Rectal smooth muscle tissue (tissue), 1 donor: ENCODE data around the gene NMU.

Source experiments
- H3K27ac ChIP-seq: one replicate; pipeline ENCODE4 v1.7.0; 2013; ENCODE audit warnings: low read depth, low read length, inconsistent platforms
- H3K27me3 ChIP-seq: one replicate; pipeline ENCODE4 v1.7.0; 2013; ENCODE audit warnings: low read length; ENCODE audit not compliant: control insufficient read depth, insufficient read depth
- H3K36me3 ChIP-seq: one replicate; pipeline ENCODE4 v1.7.0; 2013; ENCODE audit warnings: low read length; ENCODE audit not compliant: control insufficient read depth, insufficient read depth
- H3K4me1 ChIP-seq: one replicate; pipeline ENCODE4 v1.7.0; 2013; ENCODE audit warnings: low read length; ENCODE audit not compliant: control insufficient read depth, insufficient read depth
- H3K4me3 ChIP-seq: one replicate; pipeline ENCODE4 v1.7.0; 2013; ENCODE audit warnings: low read length
- H3K9ac ChIP-seq: one replicate; pipeline ENCODE4 v1.7.0; 2013; ENCODE audit warnings: low read length

Gene NMU

DNA sequence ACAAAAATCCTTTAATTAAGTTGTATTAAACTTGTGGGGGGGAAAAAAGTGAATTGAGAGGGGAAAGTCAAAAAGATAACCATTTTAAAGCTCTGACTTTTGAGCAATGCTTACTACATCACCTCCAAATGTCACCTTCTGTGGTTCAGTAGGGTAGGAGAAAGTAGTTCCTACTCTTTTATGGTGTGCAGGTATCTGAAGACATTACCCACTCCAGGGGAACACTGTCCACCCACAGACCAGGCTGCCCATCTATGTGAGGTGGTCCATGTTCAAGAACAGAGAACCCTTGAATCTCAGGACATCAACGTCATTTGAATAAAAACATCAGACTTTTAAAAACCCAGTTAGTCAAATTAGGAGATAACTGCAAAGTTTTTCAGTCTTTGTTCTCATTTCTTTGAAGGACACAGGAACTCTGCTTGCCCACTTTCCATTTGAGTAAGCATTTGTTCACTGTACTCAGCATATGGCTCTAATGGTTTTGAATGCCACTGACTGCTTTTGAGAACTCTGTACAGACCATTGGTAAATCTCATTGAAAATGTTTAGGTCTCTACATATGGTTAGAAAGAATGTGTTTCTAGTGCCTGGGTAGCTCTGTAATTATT is 18.4 kb downstream of the NMU start:
- no peak overlapping the region for H3K9ac ChIP-seq
- no peaks in the 10 kb centered on the region for H3K36me3 ChIP-seq
- no peaks in the 10 kb centered on the region for H3K27me3 ChIP-seq
- H3K4me3 ChIP-seq: no peak overlapping the region
- no peaks in the 10 kb centered on the region for H3K4me1 ChIP-seq
- H3K27ac ChIP-seq: no peak overlapping the region

DNA sequence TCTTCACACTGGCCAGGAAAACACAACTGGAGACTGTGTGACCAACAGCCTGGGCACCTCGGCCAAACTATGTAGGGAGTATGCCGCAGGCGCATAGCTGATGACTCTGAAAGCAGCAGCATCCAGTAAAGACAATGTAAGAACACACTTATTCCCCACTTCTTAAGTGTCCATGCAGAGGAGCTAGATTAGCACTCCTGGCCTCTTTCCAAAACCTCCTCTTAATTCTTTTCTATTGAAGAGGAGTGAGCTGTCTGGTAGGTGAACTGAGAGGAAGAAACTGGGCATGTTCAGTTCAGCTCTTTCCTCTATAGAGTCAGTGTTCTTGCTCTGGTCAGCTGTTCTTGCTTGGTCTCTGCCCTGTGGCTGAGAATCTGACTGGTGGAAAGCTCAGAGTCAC is 21.1 kb downstream of the NMU start:
- Histone ChIP-seq H3K36me3 (no peaks in the 10 kb centered on the region), H3K27me3 (no peaks in the 10 kb centered on the region), H3K27ac (no peak overlapping the region), H3K4me1 (no peaks in the 10 kb centered on the region), H3K9ac (no peak overlapping the region), H3K4me3 (no peak overlapping the region)

DNA sequence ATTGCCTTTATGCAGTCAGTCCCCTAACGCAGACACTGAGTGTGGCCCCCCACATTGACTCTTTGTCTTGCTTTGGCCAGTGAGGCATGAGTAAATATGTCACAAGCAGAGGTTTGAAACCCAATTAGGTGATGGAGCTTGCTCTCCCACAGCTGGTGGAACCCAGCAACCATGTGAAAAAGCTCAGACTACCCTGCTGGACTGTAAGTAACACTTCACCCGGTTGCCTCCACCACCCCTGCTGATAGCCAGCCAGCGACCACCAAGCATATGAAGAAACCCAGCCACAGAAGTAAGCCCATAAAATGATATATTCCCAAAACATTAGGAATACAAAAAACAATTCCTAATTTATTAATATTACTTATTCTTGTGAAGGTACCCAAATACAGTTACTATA is 22.5 kb downstream of the NMU start:
- Histone ChIP-seq H3K36me3 (no peaks in the 10 kb centered on the region), H3K4me3 (no peak overlapping the region), H3K27me3 (no peaks in the 10 kb centered on the region), H3K27ac (no peak overlapping the region), H3K4me1 (no peaks in the 10 kb centered on the region), H3K9ac (no peak overlapping the region)

DNA sequence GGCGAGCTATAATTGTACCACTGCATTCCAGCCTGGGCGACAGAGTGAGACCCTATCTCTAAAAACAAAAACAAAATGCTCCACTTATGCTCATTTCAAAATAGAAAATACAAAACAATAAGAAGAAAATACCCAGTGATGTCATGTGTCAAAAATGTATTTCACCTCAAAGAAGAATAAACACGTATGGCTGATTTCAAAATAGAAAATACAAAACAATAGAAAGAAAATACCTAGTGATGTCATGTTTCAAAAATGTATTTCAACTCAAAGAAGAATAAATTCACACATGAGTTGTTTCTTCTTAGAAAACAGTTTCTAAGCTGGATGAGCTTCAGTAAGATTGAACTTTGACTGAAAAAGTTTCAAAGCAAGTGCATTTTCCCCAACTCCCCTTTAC is 23.8 kb downstream of the NMU start:
- H3K9ac ChIP-seq: no peak overlapping the region
- no peaks in the 10 kb centered on the region for H3K27me3 ChIP-seq
- no peaks in the 10 kb centered on the region for H3K36me3 ChIP-seq
- H3K4me1 ChIP-seq: no peaks in the 10 kb centered on the region
- H3K27ac ChIP-seq: no peak overlapping the region
- H3K4me3 ChIP-seq: no peak overlapping the region

DNA sequence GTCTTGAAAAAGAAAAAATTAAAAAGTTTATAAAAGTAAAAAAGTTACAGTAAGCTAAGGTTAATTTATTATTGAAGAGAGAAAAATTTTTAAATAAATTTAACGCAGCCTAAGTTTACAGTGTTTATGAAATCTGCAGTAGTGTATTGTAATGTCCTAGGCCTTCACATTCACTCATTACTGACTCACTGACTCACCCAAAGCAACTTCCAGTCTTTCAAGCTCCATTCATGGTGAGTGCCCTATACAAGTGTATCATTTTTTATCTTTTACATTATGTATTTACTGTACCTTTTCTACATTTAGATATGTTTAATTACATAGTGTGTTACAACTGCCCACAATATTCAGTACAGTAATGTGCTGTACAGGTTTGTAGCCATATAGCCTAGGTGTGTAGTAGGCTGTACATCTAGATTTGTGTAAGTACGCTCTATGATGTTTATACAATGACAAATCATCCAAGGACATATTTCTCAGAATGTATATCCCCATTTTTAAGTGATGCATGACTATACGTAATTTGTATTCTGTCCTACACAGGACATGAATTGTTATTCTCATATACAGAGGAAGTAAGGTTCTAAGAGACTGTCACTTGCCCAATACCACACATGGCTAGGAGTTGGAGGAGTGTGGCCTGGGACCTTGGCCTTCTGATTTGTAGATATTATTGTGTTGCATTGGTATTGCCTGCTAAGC is 24.6 kb downstream of the NMU start:
- Histone ChIP-seq H3K27ac (no peak overlapping the region), H3K4me1 (no peaks in the 10 kb centered on the region), H3K9ac (no peak overlapping the region), H3K27me3 (no peaks in the 10 kb centered on the region), H3K36me3 (no peaks in the 10 kb centered on the region), H3K4me3 (no peak overlapping the region)

DNA sequence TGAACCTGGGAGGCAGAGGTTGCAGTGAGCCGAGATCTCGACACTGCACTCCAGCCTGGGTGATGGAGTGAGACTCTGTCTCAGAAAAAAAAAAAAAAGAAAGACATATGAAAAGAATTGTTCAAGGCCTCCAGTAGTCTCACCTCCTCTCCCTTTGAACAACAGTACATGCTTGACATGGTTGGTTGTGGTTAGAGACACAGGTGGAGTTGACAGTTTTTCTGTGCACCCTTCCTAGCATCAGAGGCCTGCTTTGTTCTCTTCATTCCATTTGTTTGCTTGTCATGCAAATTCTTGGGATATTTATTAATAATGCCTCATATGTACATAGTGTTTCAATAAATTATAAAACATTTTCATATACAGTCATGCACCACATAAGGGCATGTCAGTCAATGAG is 25.7 kb downstream of the NMU start:
- Histone ChIP-seq H3K27me3 (no peaks in the 10 kb centered on the region), H3K4me3 (no peak overlapping the region), H3K36me3 (no peaks in the 10 kb centered on the region), H3K9ac (no peak overlapping the region), H3K4me1 (no peaks in the 10 kb centered on the region), H3K27ac (no peak overlapping the region)

DNA sequence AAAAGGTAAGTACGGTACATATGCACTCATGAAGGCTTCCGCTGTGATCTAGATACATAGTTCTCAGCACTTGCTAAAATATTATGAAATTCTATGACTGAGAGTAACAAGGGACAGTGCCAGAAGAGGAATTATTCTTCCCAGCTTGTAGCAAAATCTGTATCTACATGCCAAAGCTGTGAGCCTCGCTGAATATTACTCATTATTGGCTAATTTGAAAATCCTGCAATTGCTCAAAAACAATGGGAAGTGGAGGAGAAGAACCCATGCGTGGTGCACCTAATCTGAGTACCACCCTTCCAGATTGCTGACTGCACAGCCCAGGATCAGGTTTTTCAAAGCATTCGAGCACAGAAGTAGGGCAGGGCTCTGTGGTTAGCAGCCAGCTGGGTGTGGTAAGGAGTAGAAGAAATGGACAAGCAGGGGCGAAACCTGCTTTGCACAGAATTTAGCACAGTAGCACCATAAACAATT is 26.7 kb downstream of the NMU start:
- Histone ChIP-seq H3K27ac (no peak overlapping the region), H3K4me3 (no peak overlapping the region), H3K9ac (no peak overlapping the region), H3K4me1 (no peaks in the 10 kb centered on the region), H3K36me3 (no peaks in the 10 kb centered on the region), H3K27me3 (no peaks in the 10 kb centered on the region)

DNA sequence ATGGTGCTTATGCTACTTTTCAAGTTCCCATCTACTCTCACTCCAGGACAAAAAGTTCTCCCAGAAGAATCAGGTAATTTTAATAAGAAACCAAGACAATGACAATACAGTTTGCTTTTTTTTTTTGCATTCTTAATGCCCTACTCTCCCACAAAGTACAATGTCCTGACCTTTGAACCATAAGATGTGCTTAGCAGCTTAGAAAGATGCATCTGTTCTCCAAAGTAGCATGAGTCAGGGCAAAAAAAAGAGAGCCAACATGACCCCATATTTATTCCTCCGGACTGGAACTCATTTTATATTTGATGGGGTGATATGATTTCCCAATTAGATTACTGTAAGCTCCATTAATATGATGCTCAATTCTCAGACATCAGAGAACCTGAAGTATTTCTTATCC is 27.5 kb downstream of the NMU start:
- Histone ChIP-seq H3K4me1 (no peaks in the 10 kb centered on the region), H3K27me3 (no peaks in the 10 kb centered on the region), H3K4me3 (no peak overlapping the region), H3K9ac (no peak overlapping the region), H3K36me3 (no peaks in the 10 kb centered on the region), H3K27ac (no peak overlapping the region)

DNA sequence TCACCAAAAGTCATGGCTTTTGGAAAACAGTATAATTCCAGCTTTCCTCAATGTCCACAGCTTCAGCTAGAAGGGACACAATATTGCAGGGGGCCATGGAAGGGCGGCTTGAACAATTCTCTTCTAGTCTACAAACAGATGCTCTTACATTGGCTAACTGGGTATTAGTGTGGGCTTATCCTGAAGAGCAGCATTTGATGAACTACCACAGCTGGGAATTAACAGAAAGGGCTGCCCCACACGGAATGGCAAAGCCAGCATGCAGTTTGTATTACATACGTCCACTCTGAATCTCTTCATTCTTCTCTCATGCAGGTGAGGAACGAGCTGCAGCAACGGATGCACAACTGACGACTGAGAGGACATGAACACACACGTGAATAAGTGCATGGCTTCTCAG is 31.1 kb downstream of the NMU start:
- no peaks in the 10 kb centered on the region for H3K4me1 ChIP-seq
- no peaks in the 10 kb centered on the region for H3K27me3 ChIP-seq
- no peak overlapping the region for H3K27ac ChIP-seq
- no peak overlapping the region for H3K4me3 ChIP-seq
- no peak overlapping the region for H3K9ac ChIP-seq
- no peaks in the 10 kb centered on the region for H3K36me3 ChIP-seq

DNA sequence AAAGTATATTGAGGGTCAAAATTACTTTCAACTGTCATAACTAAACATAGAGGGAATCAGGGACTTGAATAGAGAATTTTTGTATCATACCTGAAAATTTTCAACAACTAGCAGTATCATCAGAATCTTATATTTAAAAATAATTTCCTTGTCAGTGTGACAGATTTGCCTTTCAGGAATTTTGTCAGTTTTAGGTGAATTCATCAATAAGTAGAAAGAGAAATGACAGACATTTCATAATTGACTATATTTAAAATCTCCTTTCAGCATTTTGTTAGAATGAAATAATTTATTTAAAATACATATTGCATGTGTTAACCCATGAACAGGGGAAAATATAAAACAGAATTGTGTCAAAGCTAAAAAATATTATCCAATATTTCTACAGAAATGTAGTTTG is 35.5 kb downstream of the NMU start:
- no peaks in the 10 kb centered on the region for H3K27me3 ChIP-seq
- H3K36me3 ChIP-seq: no peaks in the 10 kb centered on the region
- no peak overlapping the region for H3K4me3 ChIP-seq
- H3K9ac ChIP-seq: no peak overlapping the region
- no peak overlapping the region for H3K27ac ChIP-seq
- H3K4me1 ChIP-seq: no peaks in the 10 kb centered on the region

DNA sequence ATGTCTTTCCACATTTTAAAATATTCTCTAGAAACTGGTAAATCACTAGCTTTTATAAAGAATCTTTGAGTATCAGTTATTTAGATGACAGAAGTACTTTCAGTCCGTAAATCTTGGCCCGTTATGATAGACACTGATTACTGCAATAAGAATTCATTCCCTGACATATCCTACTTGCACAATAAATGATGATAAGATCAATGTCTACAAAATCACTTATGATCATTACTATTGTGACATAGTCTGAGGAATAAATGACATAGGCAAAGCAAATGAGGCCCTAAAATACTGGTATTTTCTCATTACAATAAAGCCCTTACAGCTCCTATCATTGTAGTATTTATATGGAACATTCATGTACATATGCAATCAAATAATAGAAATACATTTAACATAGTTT is 37.5 kb downstream of the NMU start:
- H3K9ac ChIP-seq: no peak overlapping the region
- H3K27me3 ChIP-seq: no peaks in the 10 kb centered on the region
- H3K36me3 ChIP-seq: no peaks in the 10 kb centered on the region
- no peaks in the 10 kb centered on the region for H3K4me1 ChIP-seq
- no peak overlapping the region for H3K27ac ChIP-seq
- no peak overlapping the region for H3K4me3 ChIP-seq

DNA sequence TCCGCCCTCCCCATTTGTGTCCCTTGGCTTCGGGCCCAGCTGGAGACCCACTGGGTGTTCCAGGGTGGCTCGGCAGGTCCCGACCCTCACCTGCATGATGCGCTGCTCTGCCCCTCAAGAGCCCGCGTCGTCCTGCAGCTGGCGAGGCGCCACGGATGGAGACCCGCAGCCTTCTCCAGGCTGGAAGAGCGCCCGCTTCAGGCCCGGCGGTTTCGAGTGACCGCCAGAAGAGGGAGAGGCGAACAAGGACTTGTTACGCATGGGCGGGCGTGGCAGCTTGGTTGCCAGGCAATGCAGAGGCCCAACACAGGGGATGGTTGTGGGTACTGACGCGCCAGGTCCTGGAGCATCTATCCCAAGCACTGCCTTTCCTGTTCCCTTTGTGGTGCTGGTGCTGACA is 44.1 kb downstream of the NMU start, which contains the start of gene PDCL2:
Gene PDCL2 (minus strand): TSS at position 232 of the 400 bp plus-strand sequence. CDS start 136 bp downstream, at position 96.
- Histone ChIP-seq H3K4me1 (no peaks in the 10 kb centered on the region), H3K27me3 (no peaks in the 10 kb centered on the region), H3K9ac (no peak within 1 kb of the TSS), H3K4me3 (no peak within 1 kb of the TSS), H3K27ac (no peak within 1 kb of the TSS), H3K36me3 (no peaks in the 10 kb centered on the region)

DNA sequence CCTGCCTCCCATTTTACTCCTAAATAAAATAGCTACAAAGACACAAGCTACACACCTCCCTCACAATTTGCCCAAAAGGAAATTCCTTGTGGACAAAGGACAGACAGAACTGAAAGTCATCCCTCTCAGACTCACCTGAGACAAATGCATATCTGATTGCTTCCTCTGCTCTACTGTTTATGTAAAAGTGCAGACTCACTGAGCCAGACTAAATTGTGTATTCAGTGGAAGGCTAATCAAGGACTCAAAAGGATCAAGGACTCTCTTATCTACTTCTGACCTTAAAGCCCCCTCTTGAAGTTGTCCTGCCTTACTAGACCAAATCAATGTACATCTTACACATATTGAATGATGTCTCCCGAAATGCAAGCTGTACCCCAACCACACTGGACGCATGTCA is 47.9 kb downstream of the NMU start:
- H3K9ac ChIP-seq: no peak overlapping the region
- no peaks in the 10 kb centered on the region for H3K27me3 ChIP-seq
- H3K4me3 ChIP-seq: no peak overlapping the region
- no peaks in the 10 kb centered on the region for H3K36me3 ChIP-seq
- no peak overlapping the region for H3K27ac ChIP-seq
- H3K4me1 ChIP-seq: no peaks in the 10 kb centered on the region
